GM21423 (cell line): ENCODE measurements around the gene TAS2R3.

Source experiments
- ATAC-seq: cut with Tn5 transposase; IDR thresholded peaks from one replicate; pipeline ENCODE4 v1.9.1; 2021; ENCODE audit warnings: mild to moderate bottlenecking, moderate library complexity; ENCODE audit not compliant: unreplicated experiment

TAS2R3 gene

DNA sequence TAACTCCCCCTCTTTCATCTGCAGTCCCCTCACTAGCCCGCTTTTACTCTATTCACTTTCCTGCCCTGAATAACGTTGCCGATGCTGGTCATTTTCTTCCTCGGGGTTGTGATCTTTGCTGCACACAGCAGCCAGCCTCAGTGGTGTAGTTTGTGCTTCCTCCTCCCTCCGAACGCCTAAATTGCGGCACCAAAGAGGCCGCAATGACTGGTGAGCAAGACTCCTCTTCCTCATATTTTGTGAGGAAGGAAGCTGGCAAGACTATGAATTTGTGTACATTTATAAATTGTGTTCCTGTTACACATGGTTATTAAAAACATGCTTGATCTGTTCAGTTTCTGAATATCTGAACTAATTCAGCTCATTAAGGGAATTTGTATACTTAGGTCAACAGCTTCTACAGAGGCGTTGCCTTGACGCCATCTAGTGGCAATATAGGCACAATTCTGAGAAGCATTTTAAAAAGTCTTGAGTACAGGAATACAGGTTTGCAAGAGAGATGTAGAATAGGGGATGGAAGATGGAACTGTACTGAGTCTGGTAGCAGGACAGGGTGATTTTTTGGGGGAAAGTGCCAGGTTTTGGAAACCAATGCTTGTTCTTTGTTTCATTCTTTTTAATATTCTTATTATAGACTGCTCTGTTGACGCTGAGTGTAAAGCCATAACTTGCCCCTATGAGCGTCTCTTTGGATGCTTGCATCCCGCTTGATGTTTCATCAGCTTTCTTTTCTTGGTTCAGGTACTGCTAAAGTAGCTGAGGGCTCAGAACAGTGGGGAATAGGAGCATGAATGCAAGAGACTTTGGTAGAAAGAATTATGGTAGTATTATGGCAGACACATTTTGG, 22.0 kb downstream of the TAS2R3 start:
- ATAC-seq, result peak; percentile 83

DNA sequence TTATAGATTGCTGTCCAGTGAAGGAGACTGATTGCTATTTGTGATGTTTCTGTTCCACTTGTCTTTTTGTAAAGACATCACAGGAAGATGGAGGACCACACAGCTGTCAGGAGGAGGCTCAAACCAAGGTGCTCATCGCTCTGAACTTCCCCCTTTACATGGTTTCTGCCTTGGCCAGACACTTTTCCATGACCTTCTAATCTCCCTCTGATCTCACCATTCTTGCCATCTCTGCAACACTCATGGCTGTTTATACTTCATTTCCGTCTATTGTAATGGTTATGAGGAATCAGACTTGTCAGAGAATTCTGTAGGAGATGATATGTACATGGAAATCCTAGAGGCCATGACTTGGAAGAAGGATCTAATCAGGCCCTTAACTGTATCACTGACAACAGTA, 24.4 kb downstream of the TAS2R3 start:
- no peak for ATAC-seq

DNA sequence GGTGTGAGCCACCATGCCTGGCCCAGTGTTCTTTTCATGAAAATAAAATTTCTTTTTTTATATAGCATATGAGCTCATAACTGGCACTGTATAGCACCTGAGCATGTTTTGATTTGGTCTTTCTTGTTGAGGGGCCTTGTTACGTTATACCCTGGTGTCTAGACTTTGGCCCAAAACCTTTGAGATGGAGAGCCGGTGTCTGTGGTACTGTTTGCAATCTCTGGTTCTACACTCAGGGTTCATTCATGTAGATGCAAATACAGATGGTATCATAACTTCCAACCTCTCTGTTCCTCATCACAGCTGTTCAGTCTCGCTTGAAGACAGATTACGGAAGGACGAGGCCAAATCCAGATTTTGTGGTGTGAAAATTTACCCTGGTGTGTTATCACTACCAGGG, 26.0 kb downstream of the TAS2R3 start, which contains the start of gene TAS2R5:
Gene TAS2R5, plus strand, starts transcription at position 301 of the 400 bp plus-strand sequence. CDS start 145 bp downstream, outside the sequence.
- no peak for ATAC-seq

DNA sequence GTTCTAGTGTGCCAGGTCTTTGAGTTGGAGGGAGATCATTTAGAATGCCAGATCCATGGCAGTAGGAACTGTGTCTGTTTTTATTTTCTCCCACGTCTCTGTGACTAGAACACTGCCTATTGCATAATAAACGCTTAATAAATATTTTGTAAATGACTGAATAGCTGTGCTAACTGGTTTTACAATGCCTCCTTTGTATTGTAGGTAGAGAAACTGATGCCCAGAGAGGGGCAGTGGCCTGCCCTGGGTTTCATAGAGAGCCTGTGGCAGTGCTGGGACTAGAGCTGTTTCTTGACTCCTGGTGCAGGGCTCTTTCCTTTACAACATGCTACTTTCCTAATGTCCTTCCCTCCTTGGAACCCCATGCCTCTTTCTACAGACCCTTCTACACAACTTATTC, 28.6 kb downstream of the TAS2R3 start:
- ATAC-seq, result no peak
